Measurements from ENCODE around the gene RHBDL2. TPM values are rescaled to one million over a fixed set of nuclear protein-coding genes. Genes with fewer than 3 reads are reported as not detected.

Gene RHBDL2
- total RNA-seq, 1 donor from 2014 or later: not detected

GRCh38 chr1:38958967-38959366, 17.3 kb upstream of the RHBDL2 start:
- DNase-seq (ENCODE audit: extremely low spot score, unreplicated experiment): no peak
- H3K9me3 Mint-ChIP-seq (ENCODE audit: unreplicated experiment): no peaks in the 10 kb centered on the region
- H3K36me3 Mint-ChIP-seq (ENCODE audit: unreplicated experiment): no peaks in the 10 kb centered on the region
- TF ChIP-seq, protein P1, sequence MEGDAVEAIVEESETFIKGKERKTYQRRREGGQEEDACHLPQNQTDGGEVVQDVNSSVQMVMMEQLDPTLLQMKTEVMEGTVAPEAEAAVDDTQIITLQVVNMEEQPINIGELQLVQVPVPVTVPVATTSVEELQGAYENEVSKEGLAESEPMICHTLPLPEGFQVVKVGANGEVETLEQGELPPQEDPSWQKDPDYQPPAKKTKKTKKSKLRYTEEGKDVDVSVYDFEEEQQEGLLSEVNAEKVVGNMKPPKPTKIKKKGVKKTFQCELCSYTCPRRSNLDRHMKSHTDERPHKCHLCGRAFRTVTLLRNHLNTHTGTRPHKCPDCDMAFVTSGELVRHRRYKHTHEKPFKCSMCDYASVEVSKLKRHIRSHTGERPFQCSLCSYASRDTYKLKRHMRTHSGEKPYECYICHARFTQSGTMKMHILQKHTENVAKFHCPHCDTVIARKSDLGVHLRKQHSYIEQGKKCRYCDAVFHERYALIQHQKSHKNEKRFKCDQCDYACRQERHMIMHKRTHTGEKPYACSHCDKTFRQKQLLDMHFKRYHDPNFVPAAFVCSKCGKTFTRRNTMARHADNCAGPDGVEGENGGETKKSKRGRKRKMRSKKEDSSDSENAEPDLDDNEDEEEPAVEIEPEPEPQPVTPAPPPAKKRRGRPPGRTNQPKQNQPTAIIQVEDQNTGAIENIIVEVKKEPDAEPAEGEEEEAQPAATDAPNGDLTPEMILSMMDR (IDR thresholded peaks at IDR 0.05): no peak
- H3K4me1 Mint-ChIP-seq (ENCODE audit: unreplicated experiment): no peaks in the 10 kb centered on the region
- H3K27ac Mint-ChIP-seq (ENCODE audit: unreplicated experiment): no peak overlapping the region
- H3K4me3 Mint-ChIP-seq (ENCODE audit: unreplicated experiment): no peak overlapping the region
- H3K27me3 Mint-ChIP-seq (ENCODE audit: unreplicated experiment): no peaks in the 10 kb centered on the region

GRCh38 chr1:38953433-38953860, 11.8 kb upstream of the RHBDL2 start:
- H3K36me3 Mint-ChIP-seq (ENCODE audit: unreplicated experiment): no peaks in the 10 kb centered on the region
- H3K27me3 Mint-ChIP-seq (ENCODE audit: unreplicated experiment): peaks cover 3% of the 10 kb centered on the region
- H3K4me3 Mint-ChIP-seq (ENCODE audit: unreplicated experiment): no peak overlapping the region
- H3K9me3 Mint-ChIP-seq (ENCODE audit: unreplicated experiment): no peaks in the 10 kb centered on the region
- DNase-seq (ENCODE audit: extremely low spot score, unreplicated experiment): no peak
- H3K27ac Mint-ChIP-seq (ENCODE audit: unreplicated experiment): no peak overlapping the region
- no peaks in the 10 kb centered on the region for H3K4me1 Mint-ChIP-seq (ENCODE audit: unreplicated experiment)
- TF ChIP-seq, protein P1 (IDR thresholded peaks at IDR 0.05): no peak

GRCh38 chr1:38950553-38950952, 8.9 kb upstream of the RHBDL2 start:
- no peak for DNase-seq (ENCODE audit: extremely low spot score, unreplicated experiment)
- no peaks in the 10 kb centered on the region for H3K4me1 Mint-ChIP-seq (ENCODE audit: unreplicated experiment)
- no peaks in the 10 kb centered on the region for H3K9me3 Mint-ChIP-seq (ENCODE audit: unreplicated experiment)
- H3K36me3 Mint-ChIP-seq (ENCODE audit: unreplicated experiment): no peaks in the 10 kb centered on the region
- no peak overlapping the region for H3K4me3 Mint-ChIP-seq (ENCODE audit: unreplicated experiment)
- H3K27me3 Mint-ChIP-seq (ENCODE audit: unreplicated experiment): peaks cover 7% of the 10 kb centered on the region
- TF ChIP-seq, protein P1 (IDR thresholded peaks at IDR 0.05): no peak
- H3K27ac Mint-ChIP-seq (ENCODE audit: unreplicated experiment): no peak overlapping the region

DNA sequence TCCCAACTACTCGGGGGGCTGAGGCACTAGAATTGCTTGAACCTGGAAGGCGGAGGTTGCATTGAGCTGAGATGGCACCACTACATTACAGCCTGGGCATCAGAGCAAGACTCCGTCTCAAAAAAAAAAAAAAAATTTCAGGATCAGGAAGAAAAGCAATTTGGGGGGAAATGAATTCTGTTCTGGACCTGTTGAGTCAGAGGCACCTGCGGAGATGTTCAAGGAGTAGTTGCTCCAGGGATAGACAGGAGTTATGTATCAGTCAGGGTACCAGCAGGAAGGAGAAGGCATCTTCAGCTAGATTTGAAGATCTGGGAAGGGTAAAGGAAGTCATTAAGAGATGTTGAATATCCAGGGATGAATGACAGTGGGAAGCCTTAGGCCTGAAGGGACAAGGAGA, 2.9 kb upstream of the RHBDL2 start:
- Mint-ChIP-seq H3K9me3 (ENCODE audit: unreplicated experiment) (no peaks in the 10 kb centered on the region), H3K4me3 (ENCODE audit: unreplicated experiment) (no peak overlapping the region), H3K4me1 (ENCODE audit: unreplicated experiment) (peaks cover 4% of the 10 kb centered on the region), H3K36me3 (ENCODE audit: unreplicated experiment) (no peaks in the 10 kb centered on the region), H3K27ac (ENCODE audit: unreplicated experiment) (no peak overlapping the region), H3K27me3 (ENCODE audit: unreplicated experiment) (peaks cover 7% of the 10 kb centered on the region)
- no peak for DNase-seq (ENCODE audit: extremely low spot score, unreplicated experiment)
- TF ChIP-seq, protein P1 (IDR thresholded peaks at IDR 0.05): no peak

GRCh38 chr1:38942664-38943428, 1.2 kb upstream of the RHBDL2 start:
- H3K9me3 Mint-ChIP-seq (ENCODE audit: unreplicated experiment): no peaks in the 10 kb centered on the region
- no peak overlapping the region for H3K4me3 Mint-ChIP-seq (ENCODE audit: unreplicated experiment)
- H3K27ac Mint-ChIP-seq (ENCODE audit: unreplicated experiment): no peak overlapping the region
- TF ChIP-seq, protein P1 (IDR thresholded peaks at IDR 0.05): no peak
- DNase-seq (ENCODE audit: extremely low spot score, unreplicated experiment): no peak
- peaks cover 4% of the 10 kb centered on the region for H3K27me3 Mint-ChIP-seq (ENCODE audit: unreplicated experiment)
- H3K4me1 Mint-ChIP-seq (ENCODE audit: unreplicated experiment): peaks cover 4% of the 10 kb centered on the region
- H3K36me3 Mint-ChIP-seq (ENCODE audit: unreplicated experiment): no peaks in the 10 kb centered on the region
